Stimulated activated CD8-positive, alpha-beta memory T cell treated with anti-CD3 and anti-CD28 coated beads, Interleukin-4, amount 100 ng/mL, for 24 hours (primary cell): ENCODE measurements around the gene GPR68.
"Not testable (repeated sequence)": the region's sequence is repeated elsewhere in the genome, so short reads cannot be mapped to it uniquely, and the experiment has no call there.

Source experiments
- DNase-seq: peaks from one replicate; pipeline ENCODE4 v3.0.0-alpha.2; 2020; ENCODE audit warnings: low read depth

The GPR68 gene

GRCh38 chr14:91272341-91273272 lies 28.1 kb upstream of the GPR68 start:
- DNase-seq = no peak

DNA sequence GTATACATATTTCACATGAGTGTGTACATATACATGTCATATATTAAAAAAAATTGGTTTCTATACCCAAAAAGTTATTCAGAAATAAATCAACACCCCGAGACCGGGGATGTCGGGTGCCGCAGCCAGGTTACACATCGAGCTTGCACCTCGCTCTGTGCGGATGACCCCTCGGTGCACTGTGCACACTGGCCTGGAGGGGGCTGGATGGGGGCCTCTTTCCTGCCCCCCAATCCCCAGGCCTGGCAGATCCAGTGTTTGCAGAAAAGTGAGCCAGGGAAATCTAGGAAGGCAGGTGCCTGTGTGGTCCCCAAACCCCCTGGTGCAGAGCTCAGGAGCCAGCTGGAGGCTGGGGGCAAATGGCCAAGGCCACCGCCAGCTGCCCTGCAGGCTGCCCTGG lies 27.1 kb upstream of the GPR68 start:
- DNase-seq = no peak

DNA sequence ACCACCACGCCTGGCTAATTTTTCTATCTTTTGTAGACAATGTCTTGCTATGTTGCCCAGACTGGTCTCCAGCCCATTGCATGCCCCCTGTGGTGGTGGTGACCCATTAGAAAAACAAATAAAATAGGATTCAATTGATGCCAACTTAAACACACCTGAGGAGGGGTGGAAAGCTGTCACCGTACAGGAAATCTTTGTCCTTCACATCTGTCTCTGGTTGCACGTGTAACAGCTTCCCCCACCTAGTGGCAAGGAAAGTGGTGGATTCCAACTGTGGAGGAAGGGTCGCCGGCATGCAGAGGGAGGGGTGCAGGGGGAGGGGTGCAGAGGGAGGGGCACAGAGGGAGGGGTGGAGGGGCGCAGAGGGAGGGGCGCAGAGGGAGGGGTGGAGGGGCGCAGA lies 26.1 kb upstream of the GPR68 start:
- DNase-seq = no peak

DNA sequence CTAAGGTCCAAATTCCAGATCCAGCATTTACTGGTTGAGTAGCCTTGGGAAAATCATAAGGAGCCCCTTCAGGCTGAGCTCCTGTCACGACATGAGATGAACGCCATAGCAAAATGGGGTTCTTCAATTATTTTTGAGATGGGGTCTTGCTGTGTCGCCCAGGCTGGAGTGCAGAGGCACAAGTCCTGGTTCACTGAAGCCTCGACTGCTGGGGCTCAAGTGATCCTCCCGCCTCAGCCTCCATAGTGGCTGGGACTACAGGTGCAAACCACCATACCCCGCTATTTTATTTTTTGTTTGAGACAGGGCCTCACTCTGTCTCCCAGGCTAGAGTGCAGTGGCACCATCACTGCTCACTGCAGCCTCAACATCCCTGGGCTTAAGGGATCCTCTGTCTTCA lies 25.7 kb upstream of the GPR68 start:
- DNase-seq = no peak

DNA sequence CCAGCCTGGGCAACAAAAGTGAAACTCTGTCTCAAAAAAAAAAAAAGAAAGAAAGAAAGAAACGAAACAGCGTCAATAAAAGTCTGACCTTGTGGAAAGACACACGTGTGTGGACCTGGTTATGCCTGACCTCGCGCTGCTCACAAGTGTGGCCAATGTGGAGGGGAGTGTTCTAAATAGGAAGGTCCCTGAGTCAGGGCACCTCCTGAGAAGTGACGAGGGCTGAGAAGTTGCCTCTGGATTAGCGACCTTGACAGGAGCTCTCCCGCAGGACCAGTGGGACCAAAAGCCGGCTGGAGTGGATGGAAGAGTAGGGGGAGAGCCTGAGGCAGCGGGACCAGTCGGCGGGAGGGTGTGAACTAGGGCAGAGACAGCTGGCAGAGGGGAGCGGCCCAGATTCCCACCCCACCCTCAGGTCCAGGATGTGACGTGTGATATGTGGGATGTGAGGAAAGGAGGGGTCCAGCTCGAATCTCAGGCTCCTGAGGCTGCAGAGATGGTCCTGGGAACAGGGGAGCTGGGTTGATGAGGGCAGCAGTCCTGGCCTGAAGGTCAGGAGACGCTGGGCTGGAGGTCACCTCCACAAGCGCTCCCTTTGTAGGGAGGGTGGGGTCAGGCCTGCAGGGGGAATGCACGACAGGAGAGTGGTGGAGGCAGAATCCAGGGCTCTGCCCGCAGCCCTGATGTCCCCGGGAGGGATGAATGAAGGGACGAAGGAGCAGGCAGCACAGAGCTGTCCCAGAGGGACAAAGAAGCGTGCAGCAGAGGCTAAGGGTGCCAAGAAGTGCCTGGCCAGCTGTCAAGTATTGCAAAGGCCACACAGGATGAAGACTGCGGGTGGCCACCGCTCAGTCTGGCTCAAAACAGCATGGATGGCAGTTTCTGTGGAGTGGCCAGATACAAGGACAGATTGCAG lies 24.8 kb upstream of the GPR68 start:
- no peak for DNase-seq

GRCh38 chr14:91267965-91268437 lies 23.5 kb upstream of the GPR68 start:
- DNase-seq = no peak

DNA sequence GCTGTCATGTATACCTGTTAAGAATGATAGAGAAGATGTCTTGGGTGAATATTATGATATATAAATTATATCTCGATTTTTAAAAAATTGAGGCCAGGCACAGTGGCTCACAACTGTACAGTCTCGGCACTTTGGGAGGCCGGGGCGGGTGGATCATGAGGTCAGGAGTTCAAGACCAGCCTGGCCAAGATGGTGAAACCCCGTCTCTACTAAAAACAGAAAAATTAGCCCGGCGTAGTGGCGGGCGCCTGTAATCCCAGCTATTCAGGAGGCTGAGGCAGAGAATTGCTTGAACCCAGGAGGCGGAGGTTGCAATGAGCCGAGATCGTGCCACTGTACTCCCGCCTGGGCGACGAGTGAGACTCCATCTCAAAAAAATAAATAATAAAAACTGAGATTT lies 21.8 kb upstream of the GPR68 start:
- DNase-seq = not testable (repeated sequence)

DNA sequence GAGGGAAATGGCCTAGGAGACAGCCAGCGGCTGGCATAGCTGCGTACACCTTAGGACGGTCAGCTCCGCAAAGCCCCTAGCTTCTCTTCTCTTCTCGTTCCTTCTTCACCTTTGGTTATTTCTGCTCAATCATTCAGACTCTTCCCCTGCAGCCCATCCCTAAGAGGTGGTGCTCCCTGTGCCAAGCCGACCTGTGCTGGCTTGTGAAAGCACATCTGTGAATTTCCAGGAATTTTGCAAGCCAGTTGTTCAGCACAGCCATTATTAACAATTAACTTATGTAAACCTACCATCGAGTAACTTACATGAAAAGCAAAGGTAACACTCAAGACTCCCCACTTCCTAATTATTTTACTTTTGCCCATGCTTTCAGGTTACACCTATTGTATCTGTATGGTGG lies 20.9 kb upstream of the GPR68 start:
- DNase-seq = no peak

GRCh38 chr14:91264151-91265150 lies 19.9 kb upstream of the GPR68 start:
- DNase-seq = no peak

DNA sequence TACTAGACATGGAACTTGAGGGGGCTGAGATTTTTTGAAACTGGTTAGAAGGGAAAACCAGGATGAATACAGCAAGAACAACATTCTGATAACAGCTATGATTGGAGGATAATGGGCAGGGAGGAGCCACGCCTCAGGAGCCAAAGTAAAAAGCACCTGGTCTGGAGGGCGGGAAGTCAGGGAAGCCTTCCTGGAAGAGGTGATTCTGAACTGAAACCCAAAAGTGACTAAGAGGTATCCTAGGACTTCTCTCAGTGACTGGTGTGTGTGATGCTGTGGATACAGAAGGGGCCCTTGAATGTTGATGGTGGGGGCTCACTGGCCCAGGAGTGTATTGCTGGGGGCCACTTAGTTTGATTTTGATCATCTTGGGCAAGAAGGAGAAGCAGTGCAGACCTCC lies 18.8 kb upstream of the GPR68 start:
- no peak for DNase-seq

DNA sequence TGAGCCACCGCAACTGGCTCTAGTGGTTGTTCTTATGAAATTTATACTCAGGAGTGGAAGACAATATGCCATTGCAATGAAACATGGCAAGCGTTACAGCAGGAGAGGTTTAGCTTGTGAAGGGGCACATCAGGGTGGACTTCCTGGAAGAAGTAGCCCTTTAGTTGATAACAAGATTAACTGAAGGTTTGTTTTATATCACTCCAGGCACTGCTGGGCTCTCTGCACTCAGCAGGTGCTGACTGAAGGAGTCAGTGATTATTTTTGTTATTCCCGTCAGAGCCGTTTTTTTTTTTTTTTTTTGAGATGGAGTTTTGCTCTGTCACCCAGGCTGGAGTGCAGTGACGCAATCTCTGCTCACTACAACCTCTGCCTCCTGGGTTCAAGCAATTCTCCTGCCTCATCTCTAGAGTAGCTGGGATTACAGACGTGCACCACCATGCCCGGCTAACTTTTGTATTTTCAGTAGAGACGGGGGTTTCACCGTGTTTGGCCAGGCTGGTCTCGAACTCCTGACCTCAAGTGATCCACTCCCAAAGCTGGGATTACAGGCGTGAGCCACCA lies 17.6 kb upstream of the GPR68 start:
- DNase-seq = no peak

DNA sequence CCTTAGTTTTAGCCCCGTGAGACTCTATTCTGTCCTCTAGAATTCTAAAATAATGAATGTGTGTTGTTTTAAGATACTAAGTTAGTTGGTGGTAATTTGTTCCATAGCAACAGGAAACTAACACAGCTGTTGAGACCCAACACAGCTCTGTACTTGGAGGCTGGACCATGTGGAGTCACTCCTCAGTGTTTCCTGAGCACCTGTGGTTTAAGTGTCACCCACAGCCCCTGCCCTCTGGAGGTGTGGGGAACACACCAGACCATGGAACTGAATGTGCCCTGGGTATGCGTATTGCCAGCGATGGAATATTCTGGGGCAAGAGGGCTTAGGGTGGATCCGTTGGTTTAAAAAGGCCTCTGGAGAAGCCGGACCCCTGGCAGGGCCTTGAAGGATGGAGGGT lies 16.6 kb upstream of the GPR68 start:
- no peak for DNase-seq

GRCh38 chr14:91258876-91259275 lies 14.4 kb upstream of the GPR68 start:
- no peak for DNase-seq

GRCh38 chr14:91258011-91258618 lies 13.6 kb upstream of the GPR68 start:
- DNase-seq = no peak

DNA sequence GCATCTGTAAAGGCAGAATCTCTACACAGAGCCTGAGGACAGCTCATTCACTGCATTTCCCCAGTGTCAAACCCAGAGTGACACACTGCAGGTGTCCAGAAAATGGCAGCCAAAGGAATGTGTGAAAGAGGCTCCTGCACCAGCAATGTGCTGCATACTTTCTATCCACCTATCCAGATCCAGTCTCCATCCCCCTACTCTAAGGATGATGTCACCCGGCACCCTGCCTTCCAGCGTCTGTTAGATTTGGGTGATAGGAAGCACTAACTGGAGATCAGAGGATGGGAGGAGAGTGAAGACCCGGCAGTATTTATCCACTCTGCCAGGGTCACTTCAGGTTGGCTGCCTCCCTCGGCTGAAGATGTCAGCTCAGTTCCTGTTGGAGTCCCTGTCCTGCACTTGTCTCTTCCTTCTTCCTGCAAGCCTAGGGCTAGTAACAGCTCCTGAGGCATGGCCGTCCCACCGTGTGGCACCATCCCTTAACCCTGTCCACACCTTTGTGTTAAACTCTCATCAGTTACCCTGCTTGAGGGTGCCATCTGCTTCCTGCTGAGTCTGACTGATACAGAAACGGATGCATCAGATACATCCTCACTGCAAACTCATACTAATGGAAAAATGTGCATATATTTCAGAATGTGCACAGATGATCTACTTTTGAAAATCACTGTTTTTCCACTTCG lies 13.0 kb upstream of the GPR68 start:
- no peak for DNase-seq

GRCh38 chr14:91256661-91257060 lies 12.2 kb upstream of the GPR68 start:
- no peak for DNase-seq

GRCh38 chr14:91255026-91255695 lies 10.7 kb upstream of the GPR68 start:
- no peak for DNase-seq

- DNase-seq = no peak
Observed at GRCh38 chr14:91254461-91254860, 10.0 kb upstream of the GPR68 start.

DNA sequence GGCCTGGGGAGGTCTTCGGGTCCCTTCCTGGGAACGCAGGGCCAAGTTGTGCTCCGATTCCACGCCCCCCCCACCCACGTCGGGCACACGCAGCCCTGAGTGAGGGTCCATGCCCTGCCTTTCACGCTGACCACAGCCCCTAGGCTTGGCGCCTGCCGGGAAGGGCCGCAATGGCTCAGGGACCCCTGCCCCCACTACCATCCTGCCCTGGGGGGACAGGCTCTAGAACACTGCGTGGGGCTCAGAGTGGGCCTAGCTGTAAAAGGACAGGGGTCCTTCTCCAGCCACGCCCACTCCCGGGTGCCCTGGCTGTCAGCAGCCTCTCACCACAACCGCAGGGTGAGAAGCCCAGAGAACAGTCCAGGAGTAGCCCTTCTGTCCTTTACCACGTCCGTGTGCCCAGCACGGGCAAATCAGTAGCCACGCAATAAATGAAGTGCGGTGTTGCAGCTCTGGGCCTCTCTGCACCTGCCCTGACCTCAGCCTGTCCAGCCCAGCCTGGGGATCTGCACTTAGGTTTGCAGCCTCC lies 9.4 kb upstream of the GPR68 start:
- no peak for DNase-seq
